SU-DHL-6 (cell line): ENCODE data around the gene SLC6A7.

Experiments
- H2AFZ ChIP-seq: fragments of 200-600 bp; sonication (generic); 2 replicates; pipeline ENCODE4 v1.6.1; 2014; ENCODE audit warnings: low read depth, mild to moderate bottlenecking, moderate library complexity, mixed read lengths, antibody characterized with exemption, low read length; ENCODE audit not compliant: severe bottlenecking
- H3F3A ChIP-seq: fragments of 200-600 bp; shearing (Covaris generic); 2 replicates; pipeline ENCODE4 v1.6.0; 2016; ENCODE audit warnings: antibody characterized with exemption, mild to moderate bottlenecking; ENCODE audit not compliant: insufficient read depth
- H3K27ac ChIP-seq: fragments of 200-600 bp; sonication (generic); 2 replicates; pipeline ENCODE4 v1.5.1; 2016; ENCODE audit warnings: low read depth, mild to moderate bottlenecking, low read length, moderate library complexity, mixed read lengths
- H3K27me3 ChIP-seq: fragments of 200-600 bp; sonication (generic), shearing (Covaris generic); 2 replicates; pipeline ENCODE4 v1.6.0; 2014; ENCODE audit warnings: mild to moderate bottlenecking, low read length
- H3K36me3 ChIP-seq: fragments of 200-600 bp; sonication (generic); 2 replicates; pipeline ENCODE4 v1.6.1; 2014; ENCODE audit warnings: mild to moderate bottlenecking, low read length, mixed read lengths
- H3K4me2 ChIP-seq: fragments of 300-600, 200-600 bp; shearing (Covaris generic), sonication (generic); 2 replicates; pipeline ENCODE4 v1.6.0; 2014; ENCODE audit warnings: low read length, low read depth, mild to moderate bottlenecking; ENCODE audit not compliant: poor library complexity, severe bottlenecking
- H3K4me3 ChIP-seq: fragments of 200-600 bp; sonication (generic); 2 replicates; pipeline ENCODE4 v1.5.1; 2014; ENCODE audit warnings: antibody characterized with exemption, low read length, mild to moderate bottlenecking, mixed read lengths; ENCODE audit not compliant: insufficient read depth, poor library complexity, severe bottlenecking
- H3K79me2 ChIP-seq: fragments of 200-600 bp; sonication (generic); 2 replicates; pipeline ENCODE4 v1.6.1; 2014; ENCODE audit warnings: mild to moderate bottlenecking, low read length, moderate library complexity; ENCODE audit not compliant: insufficient read depth
- H3K9ac ChIP-seq: fragments of 200-600 bp; sonication (generic); 2 replicates; pipeline ENCODE4 v1.7.0; 2014; ENCODE audit warnings: mild to moderate bottlenecking, low read length
- H3K9me2 ChIP-seq: fragments of 200-600 bp; sonication (generic); replicated peaks from 2 replicates; pipeline ENCODE4 v1.6.1; 2014; ENCODE audit warnings: low read length; ENCODE audit not compliant: insufficient read depth
- H3K9me3 ChIP-seq: fragments of 200-600 bp; sonication (generic); 2 replicates; pipeline ENCODE4 v1.6.1; 2014; ENCODE audit warnings: low read length, mixed read lengths; ENCODE audit not compliant: insufficient read depth
- H4K20me1 ChIP-seq: fragments of 200-600 bp; sonication (generic); 2 replicates; pipeline ENCODE4 v1.6.1; 2014; ENCODE audit warnings: low read depth, mild to moderate bottlenecking, antibody characterized with exemption, low read length, moderate library complexity, mixed read lengths
- CTCF ChIP-seq: fragments of 200-600 bp; sonication (generic); IDR thresholded peaks from one replicate; pipeline ENCODE4 v1.5.1; 2017; ENCODE audit warnings: antibody characterized with exemption, mild to moderate bottlenecking, low read length, moderate library complexity; ENCODE audit not compliant: insufficient read depth, poor library complexity, severe bottlenecking
- EZH2phosphoT487 ChIP-seq: fragments of 200-600 bp; sonication (generic), shearing (Covaris generic); conservative IDR thresholded peaks from 2 replicates; pipeline ENCODE4 v1.6.1; 2018; ENCODE audit warnings: mild to moderate bottlenecking, antibody characterized with exemption, low read length, moderate library complexity, mixed read lengths

Gene SLC6A7

DNA sequence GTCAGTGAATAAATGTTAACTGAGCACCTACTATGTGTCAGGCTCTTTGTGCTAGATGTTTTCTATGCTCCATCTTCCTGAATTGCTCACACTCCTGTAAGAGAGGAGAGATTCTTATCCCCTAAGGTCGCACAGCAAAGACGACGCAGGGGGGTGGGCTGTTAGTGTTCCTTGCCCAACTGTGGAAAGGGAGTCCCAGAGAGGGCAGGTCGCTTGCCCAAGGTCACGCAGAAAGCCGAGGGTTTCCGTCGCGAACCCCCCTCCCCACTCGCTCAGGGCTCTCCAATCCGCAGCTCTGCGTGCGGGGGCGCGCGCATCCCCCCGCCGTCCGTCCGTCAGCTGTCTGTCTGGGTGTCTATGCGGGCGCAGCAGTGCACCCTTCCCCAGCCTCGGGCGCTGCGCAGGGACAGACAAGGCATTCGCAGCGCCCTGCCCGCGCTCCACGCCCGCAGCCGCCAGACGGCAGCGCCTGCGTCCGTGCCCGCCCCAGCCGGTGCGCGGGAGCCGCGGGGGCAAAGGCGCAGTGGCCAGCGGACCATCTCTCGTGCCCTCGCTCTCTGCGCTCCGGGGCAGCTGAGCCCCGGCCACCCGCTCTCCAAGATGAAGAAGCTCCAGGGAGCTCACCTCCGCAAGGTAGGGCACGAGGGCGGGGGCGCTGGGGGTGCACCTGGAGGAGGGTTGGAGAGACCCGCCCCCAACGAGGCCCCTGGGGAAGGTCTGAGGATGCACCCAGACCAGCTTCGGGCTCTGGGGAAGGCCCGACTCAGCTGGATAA is at the start of gene SLC6A7:
Gene SLC6A7 (plus strand): TSS at position 335 of the 775 bp plus-strand sequence. CDS start 266 bp downstream, at position 601.
- Histone ChIP-seq H3K36me3 (no peaks in the 10 kb centered on the region), H3F3A (no peaks in the 10 kb centered on the region), H3K27me3 (no peaks in the 10 kb centered on the region), H4K20me1 (no peaks in the 10 kb centered on the region), H3K79me2 (no peaks in the 10 kb centered on the region), H3K9me3 (no peaks in the 10 kb centered on the region), H3K4me2 (no peak within 1 kb of the TSS), H3K27ac (no peak within 1 kb of the TSS), H3K4me3 (no peak within 1 kb of the TSS), H2AFZ (no peak within 1 kb of the TSS), H3K9ac (no peak within 1 kb of the TSS), H3K9me2 (no peaks in the 10 kb centered on the region)
- TF ChIP-seq CTCF (no peak), EZH2phosphoT487 (no peak)

GRCh38 chr5:150140830-150141229 is 49.0 kb upstream of the SLC6A7 start:
- Histone ChIP-seq H4K20me1 (no peaks in the 10 kb centered on the region), H3K9me2 (no peaks in the 10 kb centered on the region), H3K9ac (no peak overlapping the region), H2AFZ (no peak overlapping the region), H3K9me3 (no peaks in the 10 kb centered on the region), H3K36me3 (no peaks in the 10 kb centered on the region), H3K79me2 (no peaks in the 10 kb centered on the region), H3F3A (no peaks in the 10 kb centered on the region), H3K4me3 (no peak overlapping the region), H3K27me3 (no peaks in the 10 kb centered on the region), H3K27ac (no peak overlapping the region), H3K4me2 (no peak overlapping the region)
- TF ChIP-seq CTCF (no peak), EZH2phosphoT487 (no peak)

DNA sequence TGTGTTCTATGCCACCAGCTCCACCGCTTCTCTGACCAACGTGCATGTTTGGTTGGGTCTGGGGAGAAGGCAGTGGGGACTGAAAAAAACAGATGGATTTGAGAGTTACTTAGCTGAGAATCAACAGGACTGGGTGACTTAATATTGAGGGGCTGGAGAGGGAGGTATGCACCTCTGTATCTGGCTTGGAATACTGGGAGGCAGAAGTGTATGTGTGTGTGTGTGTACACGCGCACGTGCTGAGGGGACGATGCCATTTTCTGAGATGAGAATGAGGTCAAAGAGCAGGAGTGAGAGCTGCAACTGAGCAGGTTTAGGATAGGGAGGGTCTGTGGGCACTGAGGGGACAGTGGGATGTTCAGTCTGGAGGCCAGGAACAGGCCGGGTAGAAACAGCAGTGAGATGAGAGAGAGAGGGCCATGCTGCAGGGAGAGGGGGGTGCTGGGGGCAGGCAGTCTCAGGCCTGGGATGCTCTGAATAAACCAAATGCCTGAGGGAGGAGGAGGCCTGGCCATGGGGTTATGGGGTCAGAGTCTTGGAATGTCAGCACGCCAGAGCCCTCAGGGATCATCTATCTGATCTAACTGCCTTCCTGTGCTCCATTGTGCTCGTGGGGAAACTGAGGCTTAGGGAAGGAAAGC is 48.2 kb upstream of the SLC6A7 start:
- H3K27me3 ChIP-seq, result no peaks in the 10 kb centered on the region
- TF ChIP-seq CTCF (no peak), EZH2phosphoT487 (no peak)
- H3K79me2 ChIP-seq, result no peaks in the 10 kb centered on the region
- H2AFZ ChIP-seq, result no peak overlapping the region
- H3K4me3 ChIP-seq, result no peak overlapping the region
- no peak overlapping the region for H3K9ac ChIP-seq
- H3F3A ChIP-seq, result no peaks in the 10 kb centered on the region
- H3K36me3 ChIP-seq, result no peaks in the 10 kb centered on the region
- H3K4me2 ChIP-seq, result no peak overlapping the region
- no peaks in the 10 kb centered on the region for H3K9me3 ChIP-seq
- H4K20me1 ChIP-seq, result no peaks in the 10 kb centered on the region
- H3K27ac ChIP-seq, result no peak overlapping the region
- no peaks in the 10 kb centered on the region for H3K9me2 ChIP-seq
